PC-9 (cell line): Measurements from ENCODE around the gene EVX1. TPM values are rescaled to one million over a fixed set of nuclear protein-coding genes. Genes with fewer than 3 reads are reported as not detected.

ENCODE experiments used
- BruUV-seq: library from RNA; stranded (reverse); fragments of 400-500 nt; replicated peaks from 2 replicates; lab custom pipeline; 2021; lab: Mats Ljungman, UMichigan
- CTCF ChIA-PET: fragments of 300-600 bp; sonication (Branson Sonifier 250); formaldehyde crosslinking; loops from one replicate; lab custom pipeline; 2022; ENCODE audit warnings: antibody characterized with exemption; lab: Charles Lee
- POLR2A ChIA-PET: fragments of 300-600 bp; sonication (Branson Sonifier 250); formaldehyde crosslinking; loops from one replicate; lab custom pipeline; 2022; ENCODE audit warnings: antibody characterized with exemption; ENCODE audit not compliant: unreplicated experiment; lab: Charles Lee
- DNase-seq, 2 experiments: peaks; one replicate each; pipeline versions ENCODE4 v3.0.0 to v3.0.0-alpha.2; 2015 to 2022; ENCODE audit warnings: mixed read lengths in 1 of 2
- H2AFZ ChIP-seq: fragments of 200-600 bp; sonication (generic); 2 replicates; pipeline ENCODE4 v1.8.1; 2017; ENCODE audit warnings: antibody characterized with exemption
- H3F3A ChIP-seq: fragments of 200-600 bp; sonication (generic); 2 replicates; pipeline ENCODE4 v1.8.1; 2017; ENCODE audit warnings: antibody characterized with exemption, mild to moderate bottlenecking, low read depth; ENCODE audit not compliant: insufficient read depth
- H3K27ac ChIP-seq: fragments of 200-600 bp; sonication (generic); 2 replicates; pipeline ENCODE4 v1.6.1; 2016; ENCODE audit warnings: mixed run types
- H3K27me3 ChIP-seq: fragments of 200-600 bp; sonication (generic); 2 replicates; pipeline ENCODE4 v1.6.1; 2016; ENCODE audit warnings: low read depth, mixed run types; ENCODE audit not compliant: insufficient read depth
- H3K36me3 ChIP-seq: fragments of 200-600 bp; sonication (generic); 2 replicates; pipeline ENCODE4 v1.6.1; 2016; ENCODE audit warnings: low read depth, mixed run types
- H3K4me1 ChIP-seq: fragments of 200-600 bp; sonication (generic); replicated peaks from 2 replicates; pipeline ENCODE4 v1.6.1; 2016; ENCODE audit warnings: mixed run types; ENCODE audit not compliant: insufficient read depth
- H3K4me2 ChIP-seq: fragments of 200-600 bp; sonication (generic); 2 replicates; pipeline ENCODE4 v1.6.1; 2017; ENCODE audit warnings: mixed run types
- H3K4me3 ChIP-seq: fragments of 200-600 bp; sonication (generic); 2 replicates; pipeline ENCODE4 v1.6.1; 2016; ENCODE audit warnings: mixed run types
- H3K79me2 ChIP-seq: fragments of 200-600 bp; sonication (generic); 2 replicates; pipeline ENCODE4 v1.6.1; 2017; ENCODE audit warnings: low read depth, mixed run types
- H3K9me2 ChIP-seq: fragments of 200-600 bp; sonication (generic); 2 replicates; pipeline ENCODE4 v1.8.1; 2017; ENCODE audit warnings: mild to moderate bottlenecking; ENCODE audit not compliant: insufficient read depth
- H3K9me3 ChIP-seq: fragments of 200-600 bp; sonication (generic); 2 replicates; pipeline ENCODE4 v1.8.1; 2016; ENCODE audit warnings: low read depth; ENCODE audit not compliant: insufficient read depth
- H4K20me1 ChIP-seq: fragments of 200-600 bp; sonication (generic); 2 replicates; pipeline ENCODE4 v1.8.1; 2017; ENCODE audit not compliant: insufficient read depth
- CTCF ChIP-seq: fragments of 200-600 bp; sonication (generic); conservative IDR thresholded peaks from 2 replicates; pipeline ENCODE4 v1.6.1; 2017; ENCODE audit warnings: mixed run types, antibody characterized with exemption, mild to moderate bottlenecking, moderate library complexity
- EZH2 ChIP-seq: fragments of 200-600 bp; sonication (generic); IDR thresholded peaks from 2 replicates; pipeline ENCODE4 v1.8.0; 2017; ENCODE audit warnings: antibody characterized with exemption, low read depth
- intact Hi-C: fragments of 100-400 bp; cut with micrococcal nuclease; formaldehyde crosslinking; loops from one replicate; pipeline ENCODE4 v1.10.0; 2022; ENCODE audit not compliant: unreplicated experiment
- total RNA-seq: library from RNA; stranded (reverse); gene quantifications from 2 replicates; pipeline ENCODE4 v1.2.3, GENCODE V29; 2021

EVX1 gene
- total RNA-seq, 1 experiment from 2014 or later, result not detected

DNA sequence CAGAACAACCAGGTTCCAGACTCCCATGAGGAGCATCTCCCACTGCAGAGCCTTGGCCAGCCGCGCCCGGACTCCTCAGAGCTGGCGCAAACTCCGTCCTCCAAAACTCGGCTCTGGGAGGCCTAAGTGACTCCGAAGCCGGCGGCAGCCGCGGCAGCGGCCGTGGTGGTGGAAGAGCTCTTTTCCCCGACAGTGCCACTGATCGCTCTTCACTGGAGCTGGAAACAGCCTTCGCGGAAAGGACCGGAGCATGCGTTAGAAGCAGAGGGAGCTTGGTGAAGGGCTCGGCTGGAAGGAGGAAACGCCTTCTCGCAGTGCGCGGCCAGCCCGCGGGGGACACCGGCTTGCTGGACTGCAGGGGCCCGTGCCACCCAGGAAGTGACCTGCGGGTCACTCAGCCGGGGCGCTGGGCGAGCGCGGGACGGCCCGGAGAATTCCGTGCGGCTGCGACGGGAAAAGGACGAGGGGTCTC lies 37.7 kb upstream of the EVX1 start:
- no peaks in the 10 kb centered on the region for H3K36me3 ChIP-seq
- CTCF ChIA-PET, result no interaction called here
- no peaks in the 10 kb centered on the region for H3K79me2 ChIP-seq
- H3K4me1 ChIP-seq, result no peaks in the 10 kb centered on the region
- peaks cover 7% of the 10 kb centered on the region; the same call in 1 of the 2 replicates for H3F3A ChIP-seq
- peaks cover 6% of the 10 kb centered on the region; the same call in 1 of the 2 replicates for H3K27me3 ChIP-seq
- H3K9me3 ChIP-seq, result no peaks in the 10 kb centered on the region
- intact Hi-C loops, result loop anchor here (5.0 kb wide), 1 partner anchor 457 kb away; the partner anchor contains the start of gene HIBADH
- TF ChIP-seq EZH2 (no peak), CTCF (no peak)
- H3K9me2 ChIP-seq, result no peaks in the 10 kb centered on the region
- no peak overlapping the region for H2AFZ ChIP-seq
- no peak for DNase-seq
- no peak overlapping the region for H3K4me2 ChIP-seq
- POLR2A ChIA-PET, result no interaction called here
- no peaks in the 10 kb centered on the region for H4K20me1 ChIP-seq
- H3K27ac ChIP-seq, result no peak overlapping the region
- no TSS peak for BruUV-seq
- H3K4me3 ChIP-seq, result no peak overlapping the region

DNA sequence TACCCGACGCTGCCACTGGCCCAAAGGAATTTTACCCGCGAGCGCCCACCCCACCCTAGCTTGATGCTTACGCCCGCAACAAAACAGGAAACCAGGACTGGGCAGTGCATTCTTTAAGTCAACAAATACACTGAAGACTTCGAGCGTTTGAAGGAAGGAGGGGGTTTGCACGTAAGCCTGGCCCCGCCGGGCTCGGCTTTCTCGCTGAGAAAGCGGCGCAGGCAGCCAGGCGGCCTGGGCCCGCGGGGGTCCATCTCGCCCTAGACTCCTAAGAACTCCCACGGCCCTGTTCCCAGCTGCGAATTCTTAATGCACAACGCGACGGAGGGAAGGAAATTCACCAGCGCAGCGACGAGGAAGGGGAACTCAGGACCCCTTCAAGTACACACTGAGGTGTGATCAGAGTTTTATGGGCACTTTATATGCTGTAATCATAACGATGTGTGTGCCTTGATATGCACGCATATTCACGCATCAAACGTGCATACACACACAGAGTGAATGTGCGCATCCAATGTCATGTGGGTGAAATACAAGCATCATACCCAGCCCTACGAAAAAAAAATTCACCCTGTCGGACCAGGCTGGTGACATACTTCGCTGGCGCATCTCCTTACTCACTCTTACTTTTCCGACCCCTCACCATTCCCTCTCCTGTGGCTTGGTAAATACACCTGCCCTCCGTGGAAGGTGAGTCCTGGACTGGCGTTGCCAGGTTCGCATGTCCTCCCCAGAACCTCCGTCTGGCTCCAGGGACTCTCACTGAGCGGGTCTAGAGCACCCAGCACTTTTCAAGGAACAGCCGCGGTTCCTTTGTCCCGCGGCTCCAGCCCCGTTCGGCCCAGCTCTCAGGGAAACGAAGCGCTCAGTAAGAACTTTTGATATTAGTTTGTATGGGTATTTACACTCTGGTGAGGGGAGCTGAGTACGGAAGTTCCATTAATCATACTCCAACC lies 37.0 kb upstream of the EVX1 start:
- POLR2A ChIA-PET, result no interaction called here
- no peaks in the 10 kb centered on the region for H3K9me3 ChIP-seq
- intact Hi-C loops, result no loop called here
- H2AFZ ChIP-seq, result no peak overlapping the region
- H3K27me3 ChIP-seq, result peaks cover 6% of the 10 kb centered on the region; the same call in 1 of the 2 replicates
- no peaks in the 10 kb centered on the region for H4K20me1 ChIP-seq
- H3K4me3 ChIP-seq, result no peak overlapping the region
- no peaks in the 10 kb centered on the region for H3K36me3 ChIP-seq
- peaks cover 3% of the 10 kb centered on the region; the same call in 1 of the 2 replicates for H3F3A ChIP-seq
- H3K4me2 ChIP-seq, result no peak overlapping the region
- no peaks in the 10 kb centered on the region for H3K9me2 ChIP-seq
- CTCF ChIA-PET, result no interaction called here
- H3K27ac ChIP-seq, result no peak overlapping the region
- no peaks in the 10 kb centered on the region for H3K79me2 ChIP-seq
- DNase-seq, result no peak
- BruUV-seq, result no TSS peak
- TF ChIP-seq EZH2, result no peak
- TF ChIP-seq CTCF, result no peak
- no peaks in the 10 kb centered on the region for H3K4me1 ChIP-seq

DNA sequence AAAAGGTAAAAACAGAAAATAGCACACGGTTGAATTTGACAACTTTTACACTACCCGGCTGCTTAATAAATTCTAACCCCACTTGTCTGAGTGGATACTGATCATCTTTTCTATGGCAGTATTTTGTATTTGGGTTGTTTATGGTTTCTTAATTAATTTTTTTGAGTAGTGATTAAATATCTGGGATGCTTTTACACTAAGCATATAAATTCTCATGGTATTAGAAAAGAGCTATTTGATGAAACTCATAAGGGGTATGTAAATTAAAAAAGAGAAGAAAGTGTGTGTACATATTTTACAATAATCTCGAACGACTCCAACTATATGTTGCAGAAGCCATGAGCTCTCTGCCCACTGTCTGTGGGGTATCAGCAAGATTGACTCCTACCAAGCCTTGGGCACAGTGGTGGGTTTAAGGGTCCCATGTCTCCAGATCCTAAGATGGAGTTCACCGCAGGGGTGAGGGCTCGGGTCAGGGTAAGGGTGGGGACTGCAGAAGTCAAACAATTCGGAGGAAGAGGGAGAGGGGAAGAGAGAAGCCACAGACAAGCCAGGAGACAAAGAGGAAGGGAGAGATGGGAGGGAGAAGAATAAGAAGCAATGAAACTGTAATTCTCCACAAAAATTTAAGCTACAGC lies 35.1 kb upstream of the EVX1 start:
- no peak overlapping the region for H3K4me2 ChIP-seq
- intact Hi-C loops, result no loop called here
- ChIA-PET CTCF (no interaction called here), POLR2A (no interaction called here)
- peaks cover 6% of the 10 kb centered on the region; the same call in 1 of the 2 replicates for H3K27me3 ChIP-seq
- H2AFZ ChIP-seq, result no peak overlapping the region
- H3K4me1 ChIP-seq, result no peaks in the 10 kb centered on the region
- no peaks in the 10 kb centered on the region for H3F3A ChIP-seq
- TF ChIP-seq CTCF, result no peak
- no peak for TF ChIP-seq EZH2
- H3K9me2 ChIP-seq, result no peaks in the 10 kb centered on the region
- BruUV-seq, result no TSS peak
- no peak for DNase-seq
- H3K4me3 ChIP-seq, result no peak overlapping the region
- H3K27ac ChIP-seq, result no peak overlapping the region
- H3K9me3 ChIP-seq, result no peaks in the 10 kb centered on the region
- H3K79me2 ChIP-seq, result no peaks in the 10 kb centered on the region
- no peaks in the 10 kb centered on the region for H3K36me3 ChIP-seq
- no peaks in the 10 kb centered on the region for H4K20me1 ChIP-seq
